ENCODE measurements around the gene PFDN2.
"Not testable (repeated sequence)": the region's sequence is repeated elsewhere in the genome, so short reads cannot be mapped to it uniquely, and the experiment has no call there.

Gene PFDN2

DNA sequence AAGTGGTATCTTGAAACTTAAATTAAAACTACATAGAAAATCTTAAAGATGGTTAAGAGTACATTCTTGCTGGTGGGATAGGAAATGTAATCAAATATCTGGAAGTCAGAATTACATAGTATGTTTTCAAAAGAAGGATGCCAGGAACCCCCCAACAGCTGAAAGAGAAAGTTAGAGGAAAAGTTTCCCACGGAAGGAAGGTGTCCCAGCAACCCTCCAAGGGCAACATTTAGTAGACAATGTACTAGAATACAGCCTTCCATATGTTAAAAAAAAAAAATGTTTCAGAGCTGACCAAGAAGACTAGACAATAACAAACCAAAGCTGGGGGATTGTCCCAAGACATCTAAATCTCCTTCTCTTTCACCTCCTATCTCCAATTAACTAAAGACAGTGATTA lies 12.4 kb upstream of the PFDN2 start:
- Mint-ChIP-seq H3K9me3 (no peaks in the 10 kb centered on the region), H3K27ac (no peak overlapping the region), H3K4me3 (no peak overlapping the region), H3K27me3 (no peaks in the 10 kb centered on the region), H3K36me3 (ENCODE audit: low read depth) (peaks cover 65% of the 10 kb centered on the region), H3K4me1 (ENCODE audit: low read depth) (peaks cover 69% of the 10 kb centered on the region)
- intact Hi-C loops (cut with micrococcal nuclease) = loop anchor here (10.0 kb wide), 1 partner anchor 85 kb away; the partner anchor contains the start of gene USF1

DNA sequence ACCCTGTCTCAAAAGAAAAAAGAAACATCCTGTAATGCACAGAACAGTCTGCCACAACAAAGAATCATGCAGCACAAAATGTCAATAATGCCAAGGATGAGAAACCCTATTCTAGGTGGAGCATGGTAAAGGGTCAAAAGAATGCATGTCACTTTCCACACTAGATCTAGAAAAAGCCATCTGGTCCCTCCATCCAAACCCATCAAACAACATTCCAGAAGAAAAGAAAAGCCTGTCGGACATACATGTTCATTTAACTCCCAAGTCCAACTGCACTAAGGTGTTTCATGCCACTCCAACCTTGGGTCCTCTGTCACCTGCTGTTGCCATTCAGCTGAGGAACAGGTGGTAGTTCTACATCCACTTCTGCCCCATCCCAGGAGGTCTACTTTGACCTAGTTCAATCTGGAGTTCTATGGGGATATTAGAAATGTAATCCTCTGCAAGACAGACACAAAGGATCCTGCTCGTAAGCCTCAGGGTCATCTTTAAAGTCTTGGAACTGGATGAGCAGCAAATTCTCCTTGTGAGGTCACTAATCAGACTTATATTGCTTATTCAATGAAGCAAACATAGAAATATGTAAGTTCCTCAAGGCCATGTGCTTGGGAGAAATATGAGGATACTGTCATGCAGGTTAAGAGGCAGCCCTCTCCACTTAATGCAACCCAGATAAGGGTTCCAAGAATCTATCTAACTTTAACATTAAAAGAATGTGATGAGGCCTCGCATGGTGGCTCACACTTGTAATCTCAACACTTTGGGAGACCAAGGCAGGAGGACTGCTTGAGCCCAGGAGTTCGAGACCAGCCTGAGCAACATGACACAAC lies 11.0 kb upstream of the PFDN2 start:
- intact Hi-C loops (cut with micrococcal nuclease) = no loop called here
- H3K4me1 Mint-ChIP-seq (ENCODE audit: low read depth) = peaks cover 73% of the 10 kb centered on the region
- no peaks in the 10 kb centered on the region for H3K9me3 Mint-ChIP-seq
- H3K27me3 Mint-ChIP-seq = no peaks in the 10 kb centered on the region
- H3K36me3 Mint-ChIP-seq (ENCODE audit: low read depth) = peaks cover 73% of the 10 kb centered on the region
- H3K27ac Mint-ChIP-seq = no peak overlapping the region
- H3K4me3 Mint-ChIP-seq = no peak overlapping the region

DNA sequence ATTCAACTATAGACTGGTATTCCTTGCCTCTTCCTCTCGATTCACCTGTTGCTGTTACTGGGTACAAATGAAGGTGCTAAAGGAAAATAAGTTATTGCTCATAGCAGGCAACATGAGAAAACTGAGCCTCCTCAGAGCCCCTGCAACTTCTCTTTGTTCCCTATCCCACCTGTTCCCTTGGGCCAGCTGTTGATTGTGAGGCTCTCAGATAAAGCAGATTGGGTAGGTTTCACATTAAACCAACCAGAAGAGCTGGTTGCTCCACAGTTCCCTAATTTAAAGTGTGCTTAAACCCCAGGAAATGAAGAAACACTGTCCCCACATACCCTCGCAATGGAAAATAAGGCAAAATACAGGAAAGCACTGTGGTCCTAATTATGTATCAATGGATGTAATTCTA lies 9.8 kb upstream of the PFDN2 start:
- Mint-ChIP-seq H3K36me3 (ENCODE audit: low read depth) (peaks cover 85% of the 10 kb centered on the region), H3K27ac (peak overlapping the region; percentile 64), H3K9me3 (no peaks in the 10 kb centered on the region), H3K27me3 (no peaks in the 10 kb centered on the region), H3K4me1 (ENCODE audit: low read depth) (peaks cover 84% of the 10 kb centered on the region), H3K4me3 (no peak overlapping the region)
- intact Hi-C loops (cut with micrococcal nuclease) = no loop called here

DNA sequence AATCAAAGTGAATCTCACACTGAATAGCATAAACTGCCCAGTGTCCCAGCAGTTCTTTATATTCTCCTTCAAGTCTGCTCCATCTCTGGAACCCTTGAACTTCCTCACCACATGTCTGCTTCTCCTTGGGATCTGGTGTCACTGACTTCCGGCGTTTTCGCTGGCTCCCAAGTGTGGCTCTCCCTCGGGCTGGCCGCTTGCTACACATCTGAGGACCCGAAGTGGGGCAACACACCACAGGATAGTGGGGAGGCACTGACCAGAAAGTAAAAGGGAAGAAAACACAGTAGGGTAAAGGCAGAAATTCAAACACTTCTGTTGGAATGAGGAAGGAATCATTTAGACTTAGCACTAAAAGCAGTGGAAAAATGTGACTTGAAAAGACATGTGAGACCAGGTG lies 5.1 kb upstream of the PFDN2 start:
- Mint-ChIP-seq H3K4me1 (ENCODE audit: low read depth) (peaks cover 88% of the 10 kb centered on the region), H3K4me3 (no peak overlapping the region), H3K27me3 (no peaks in the 10 kb centered on the region), H3K9me3 (no peaks in the 10 kb centered on the region), H3K36me3 (ENCODE audit: low read depth) (peaks cover 95% of the 10 kb centered on the region), H3K27ac (peak overlapping the region; percentile 63)
- intact Hi-C loops (cut with micrococcal nuclease) = no loop called here

DNA sequence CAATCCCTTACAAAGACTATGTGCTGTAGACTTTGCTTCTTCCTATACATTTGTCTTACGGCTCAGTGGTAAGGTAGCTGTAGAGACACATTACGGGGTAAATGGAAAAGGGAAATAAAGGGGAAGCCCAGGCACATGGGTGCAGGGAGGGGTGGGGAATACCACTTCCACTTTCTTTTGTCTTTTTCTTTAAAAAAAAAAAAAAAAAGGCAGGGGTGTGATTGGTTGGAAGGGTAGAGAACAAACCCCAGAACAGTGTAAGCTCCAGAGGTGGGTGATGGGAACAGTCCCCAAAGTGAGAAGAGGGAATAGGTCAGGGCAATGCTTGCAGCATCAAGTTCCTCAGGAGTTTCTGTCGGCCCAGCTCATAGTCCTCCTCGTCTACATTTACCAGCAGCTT lies 4.0 kb upstream of the PFDN2 start:
- H3K27me3 Mint-ChIP-seq = no peaks in the 10 kb centered on the region
- peaks cover 89% of the 10 kb centered on the region for H3K36me3 Mint-ChIP-seq (ENCODE audit: low read depth)
- peak overlapping the region; percentile 79 for H3K27ac Mint-ChIP-seq
- intact Hi-C loops (cut with micrococcal nuclease) = no loop called here
- no peak overlapping the region for H3K4me3 Mint-ChIP-seq
- H3K9me3 Mint-ChIP-seq = no peaks in the 10 kb centered on the region
- H3K4me1 Mint-ChIP-seq (ENCODE audit: low read depth) = peaks cover 80% of the 10 kb centered on the region

DNA sequence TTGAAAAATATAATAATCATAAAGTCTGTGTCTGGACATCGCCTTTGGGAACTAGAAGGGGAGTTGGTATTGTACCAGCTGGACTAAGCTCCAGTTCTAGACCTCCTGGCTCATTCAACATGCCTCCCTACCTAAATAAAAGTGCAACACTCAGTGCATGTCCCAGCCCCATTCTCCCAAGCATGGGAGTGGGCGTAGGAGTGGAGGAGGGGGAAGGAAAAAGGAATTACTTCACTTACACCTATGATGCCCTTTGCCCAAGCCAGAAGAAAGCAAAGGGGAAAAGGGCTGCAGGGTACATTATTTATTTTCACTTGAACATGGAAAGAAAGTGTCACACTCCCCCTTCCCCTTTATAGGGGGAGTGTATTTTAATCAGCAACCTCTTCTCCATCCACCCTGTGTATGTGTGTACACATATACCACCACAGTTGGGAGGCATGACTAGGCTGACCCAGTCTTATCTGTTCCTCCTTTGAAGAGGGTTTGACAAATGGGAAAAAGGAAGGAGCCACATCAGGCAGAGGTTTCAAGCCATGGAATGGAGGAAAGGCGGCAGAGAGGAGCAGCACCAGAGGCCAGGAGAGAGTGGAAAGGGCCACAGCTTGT lies 3.3 kb upstream of the PFDN2 start:
- Mint-ChIP-seq H3K27me3 (no peaks in the 10 kb centered on the region), H3K4me3 (peak overlapping the region; percentile 18), H3K36me3 (ENCODE audit: low read depth) (peaks cover 86% of the 10 kb centered on the region), H3K27ac (peak overlapping the region; percentile 79), H3K9me3 (no peaks in the 10 kb centered on the region), H3K4me1 (ENCODE audit: low read depth) (peaks cover 80% of the 10 kb centered on the region)
- intact Hi-C loops (cut with micrococcal nuclease) = no loop called here

DNA sequence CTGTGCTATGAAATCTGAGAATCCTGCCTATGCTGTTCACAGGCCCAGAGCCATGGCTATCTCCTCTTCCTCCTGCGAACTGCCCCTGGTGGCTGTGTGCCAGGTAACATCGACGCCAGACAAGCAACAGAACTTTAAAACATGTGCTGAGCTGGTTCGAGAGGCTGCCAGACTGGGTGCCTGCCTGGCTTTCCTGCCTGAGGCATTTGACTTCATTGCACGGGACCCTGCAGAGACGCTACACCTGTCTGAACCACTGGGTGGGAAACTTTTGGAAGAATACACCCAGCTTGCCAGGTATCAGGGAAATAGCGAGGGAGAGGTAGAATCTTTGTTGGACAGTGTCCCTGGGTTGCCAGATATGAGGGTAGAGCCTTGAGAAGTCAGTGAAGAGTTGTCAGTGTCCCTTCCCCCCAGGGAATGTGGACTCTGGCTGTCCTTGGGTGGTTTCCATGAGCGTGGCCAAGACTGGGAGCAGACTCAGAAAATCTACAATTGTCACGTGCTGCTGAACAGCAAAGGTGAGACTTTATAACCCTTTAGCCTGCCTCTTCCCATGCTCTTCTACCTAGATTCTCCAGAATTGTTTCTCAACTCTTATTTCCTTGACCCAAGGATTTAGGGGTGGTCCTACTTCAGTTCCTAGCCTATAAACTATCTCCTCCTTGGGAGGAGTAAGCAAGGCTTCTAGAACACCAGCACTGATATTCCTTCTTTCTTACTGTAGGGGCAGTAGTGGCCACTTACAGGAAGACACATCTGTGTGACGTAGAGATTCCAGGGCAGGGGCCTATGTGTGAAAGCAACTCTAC lies 1.5 kb upstream of the PFDN2 start:
- H3K36me3 Mint-ChIP-seq (ENCODE audit: low read depth) = peaks cover 78% of the 10 kb centered on the region
- intact Hi-C loops (cut with micrococcal nuclease) = loop anchor here (2.0 kb wide), 1 partner anchor 14 kb away; the partner anchor contains the start of gene DEDD
- peak overlapping the region; percentile 89 for H3K4me3 Mint-ChIP-seq
- H3K27ac Mint-ChIP-seq = peak overlapping the region; percentile 97
- H3K27me3 Mint-ChIP-seq = no peaks in the 10 kb centered on the region
- H3K9me3 Mint-ChIP-seq = no peaks in the 10 kb centered on the region
- peaks cover 86% of the 10 kb centered on the region for H3K4me1 Mint-ChIP-seq (ENCODE audit: low read depth)

DNA sequence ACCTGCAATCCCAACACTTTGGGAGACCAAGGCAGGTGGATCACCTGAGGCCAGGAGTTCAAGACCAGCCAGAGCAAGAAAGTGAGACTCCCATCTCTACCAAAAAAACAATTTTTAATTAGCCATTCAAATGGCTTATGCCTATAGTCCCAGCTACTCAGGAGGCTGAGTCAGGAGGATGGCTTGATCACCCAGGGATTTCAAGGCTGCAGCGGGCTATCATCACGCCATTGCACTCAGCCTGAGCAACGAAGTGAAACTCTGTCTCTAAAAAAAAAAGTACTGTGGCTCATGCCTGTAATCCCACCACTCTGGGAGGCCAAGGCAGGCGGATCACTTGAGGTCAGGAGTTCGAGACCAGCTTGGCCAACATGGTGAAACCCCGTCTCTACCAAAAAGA lies 1.9 kb downstream of the PFDN2 start:
- intact Hi-C loops (cut with micrococcal nuclease); H3K9me3 Mint-ChIP-seq; H3K27me3 Mint-ChIP-seq; H3K4me3 Mint-ChIP-seq: not testable (repeated sequence)
- Mint-ChIP-seq H3K36me3 (ENCODE audit: low read depth) (peaks cover 45% of the 10 kb centered on the region), H3K27ac (peak overlapping the region; percentile 30), H3K4me1 (ENCODE audit: low read depth) (peaks cover 83% of the 10 kb centered on the region)

DNA sequence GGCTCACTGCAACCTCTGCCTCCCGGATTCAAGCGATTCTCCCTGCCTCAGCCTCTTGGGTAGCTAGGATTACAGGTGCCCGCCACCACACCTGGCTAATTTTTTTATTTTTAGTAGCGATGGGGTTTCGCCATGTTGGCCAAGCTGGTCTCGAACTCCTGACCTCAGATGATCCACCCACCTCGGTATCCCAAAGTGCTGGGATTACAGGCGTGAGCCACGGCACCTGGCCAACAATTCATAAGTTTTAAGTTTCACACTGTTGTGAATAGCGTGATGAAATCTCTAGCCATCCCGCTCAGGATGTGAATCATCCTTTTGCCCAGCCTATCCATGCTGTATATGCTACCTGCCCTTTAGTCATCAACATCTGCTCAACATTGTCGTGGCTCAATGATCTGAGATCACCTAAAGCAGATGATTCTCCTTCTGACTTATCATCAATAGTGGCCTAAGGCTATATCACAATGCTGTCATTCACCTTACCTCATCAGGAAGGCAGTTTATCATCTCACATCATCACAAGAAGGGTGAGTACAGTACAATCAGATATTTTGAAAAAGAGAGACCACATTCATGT lies 2.6 kb downstream of the PFDN2 start:
- Mint-ChIP-seq H3K4me1 (ENCODE audit: low read depth) (peaks cover 75% of the 10 kb centered on the region), H3K27ac (no peak overlapping the region)

DNA sequence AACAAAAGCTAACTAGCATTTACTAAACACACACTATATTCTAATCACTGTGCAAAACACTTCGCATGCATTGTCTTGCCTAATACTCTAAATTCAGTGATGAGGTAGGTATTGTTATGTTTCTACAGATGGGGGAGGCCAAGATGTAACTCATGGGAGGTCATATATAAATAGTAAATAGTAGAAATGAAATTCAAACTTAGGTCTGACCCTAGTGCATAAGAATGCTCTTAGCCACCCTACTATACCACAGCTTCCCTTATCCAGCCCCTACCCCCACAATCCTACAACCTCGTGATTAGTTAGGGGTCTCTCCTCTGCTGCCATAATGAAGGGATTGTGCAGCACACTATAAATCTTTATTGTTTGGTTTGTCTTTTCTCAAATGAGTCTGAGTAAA lies 3.3 kb downstream of the PFDN2 start:
- Mint-ChIP-seq H3K4me1 (ENCODE audit: low read depth) (peaks cover 69% of the 10 kb centered on the region), H3K4me3 (no peak overlapping the region), H3K36me3 (ENCODE audit: low read depth) (peaks cover 35% of the 10 kb centered on the region), H3K9me3 (no peaks in the 10 kb centered on the region), H3K27ac (peak overlapping the region; percentile 19), H3K27me3 (no peaks in the 10 kb centered on the region)
- intact Hi-C loops (cut with micrococcal nuclease) = no loop called here

More for the DNA sequence above, 2.6 kb downstream of the PFDN2 start:
- Mint-ChIP-seq H3K27me3 (no peaks in the 10 kb centered on the region), H3K9me3 (no peaks in the 10 kb centered on the region), H3K4me3 (no peak overlapping the region), H3K36me3 (ENCODE audit: low read depth) (peaks cover 38% of the 10 kb centered on the region)
- intact Hi-C loops (cut with micrococcal nuclease) = no loop called here

DNA sequence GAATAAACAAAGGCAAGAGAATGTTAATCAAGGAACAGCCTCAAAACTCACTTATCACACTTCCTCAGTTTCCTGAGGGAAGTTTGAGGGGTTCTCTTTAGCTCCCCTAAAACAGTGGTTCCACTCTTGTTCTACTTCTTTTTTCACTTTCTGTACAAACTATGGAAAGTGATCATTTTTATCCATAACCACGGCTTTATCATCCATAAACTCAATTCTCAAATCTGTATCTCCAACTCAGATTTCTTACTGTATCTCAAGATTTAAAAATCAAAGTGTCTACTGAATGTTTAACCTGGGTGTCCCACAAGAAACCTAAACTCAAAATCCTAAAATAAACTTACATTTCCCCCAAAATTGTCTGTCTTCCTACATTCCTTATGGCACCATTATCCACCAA lies 3.9 kb downstream of the PFDN2 start:
- Mint-ChIP-seq H3K4me1 (ENCODE audit: low read depth) (peaks cover 63% of the 10 kb centered on the region), H3K27ac (peak overlapping the region; percentile 19), H3K36me3 (ENCODE audit: low read depth) (peaks cover 34% of the 10 kb centered on the region), H3K4me3 (no peak overlapping the region), H3K9me3 (no peaks in the 10 kb centered on the region), H3K27me3 (no peaks in the 10 kb centered on the region)
- intact Hi-C loops (cut with micrococcal nuclease) = no loop called here

DNA sequence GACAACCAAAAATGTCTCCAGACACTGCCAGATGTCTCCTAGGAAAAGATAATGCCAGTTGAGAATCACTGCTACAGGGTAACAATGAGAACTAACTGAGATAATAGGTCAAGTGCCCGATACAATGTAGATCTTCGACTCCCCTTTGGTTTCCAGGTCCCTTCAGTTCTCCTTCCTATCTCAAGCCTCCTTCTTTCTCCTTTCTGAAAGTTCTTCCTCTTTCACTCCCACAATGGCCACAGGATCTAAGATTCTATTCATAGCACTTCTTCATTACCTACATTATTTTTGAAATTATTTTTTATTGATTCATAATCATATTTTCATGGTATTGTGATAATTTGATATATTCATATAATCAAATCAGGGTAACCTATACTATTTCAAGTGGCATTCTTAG lies 6.3 kb downstream of the PFDN2 start:
- Mint-ChIP-seq H3K27me3 (no peaks in the 10 kb centered on the region), H3K36me3 (ENCODE audit: low read depth) (peaks cover 33% of the 10 kb centered on the region), H3K27ac (peak overlapping the region; percentile 55), H3K4me3 (no peak overlapping the region), H3K9me3 (no peaks in the 10 kb centered on the region), H3K4me1 (ENCODE audit: low read depth) (peaks cover 53% of the 10 kb centered on the region)
- intact Hi-C loops (cut with micrococcal nuclease) = no loop called here

DNA sequence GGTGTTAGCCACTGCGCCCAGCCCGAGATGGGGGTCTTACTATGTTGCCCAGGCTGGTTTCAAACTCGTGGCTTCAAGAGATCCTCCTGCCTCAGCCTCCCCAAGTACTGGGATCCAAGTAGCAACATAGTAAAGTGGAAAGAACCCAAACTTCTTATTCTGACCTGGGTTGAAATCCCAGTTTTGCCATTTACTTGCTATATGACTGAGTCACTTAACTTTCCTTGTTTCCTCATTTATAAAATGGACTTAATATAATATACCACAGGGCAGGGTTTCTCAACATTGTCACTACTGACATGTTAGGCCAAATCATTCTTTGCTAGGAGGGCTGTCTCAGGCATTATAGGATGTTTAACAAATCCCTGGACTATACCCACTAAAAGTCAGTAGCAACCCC lies 6.7 kb downstream of the PFDN2 start:
- Mint-ChIP-seq H3K27ac (peak overlapping the region; percentile 55), H3K27me3 (no peaks in the 10 kb centered on the region), H3K4me3 (no peak overlapping the region), H3K4me1 (ENCODE audit: low read depth) (peaks cover 53% of the 10 kb centered on the region), H3K36me3 (ENCODE audit: low read depth) (peaks cover 33% of the 10 kb centered on the region), H3K9me3 (no peaks in the 10 kb centered on the region)
- intact Hi-C loops (cut with micrococcal nuclease) = no loop called here

DNA sequence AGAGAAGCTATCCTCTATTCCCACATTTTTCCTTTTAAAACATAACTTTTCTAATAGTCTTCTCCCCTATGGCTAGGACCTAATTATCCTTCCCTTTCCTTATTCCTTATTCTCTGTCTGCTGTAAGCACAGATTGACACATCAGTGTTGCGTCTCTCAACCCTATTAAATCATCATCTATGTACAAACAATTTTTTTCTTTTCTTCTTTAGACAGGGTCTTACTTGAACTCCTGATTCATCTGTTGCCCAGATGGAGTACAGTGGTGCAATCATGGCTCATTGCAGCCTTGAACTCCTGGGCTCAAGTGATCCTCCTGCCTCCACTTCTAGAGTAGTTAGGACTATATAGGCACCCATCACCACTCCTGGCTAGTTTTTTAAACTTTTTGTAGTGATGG lies 11.4 kb downstream of the PFDN2 start:
- Mint-ChIP-seq H3K27ac (no peak overlapping the region), H3K36me3 (ENCODE audit: low read depth) (peaks cover 54% of the 10 kb centered on the region), H3K9me3 (no peaks in the 10 kb centered on the region), H3K4me3 (no peak overlapping the region), H3K4me1 (ENCODE audit: low read depth) (peaks cover 11% of the 10 kb centered on the region), H3K27me3 (no peaks in the 10 kb centered on the region)
- intact Hi-C loops (cut with micrococcal nuclease) = no loop called here

All from dendritic cell treated with granulocyte-macrophage colony-stimulating factor and Interleukin-4, amounts not matched to agents 40 ng/mL and 50 ng/mL, for 4 days (primary cell).